D721Med (cell line): ENCODE measurements around the gene FBLN2.

Experiments used
- DNase-seq: peaks from one replicate; pipeline ENCODE4 v3.0.0; 2011; ENCODE audit warnings: low spot score; ENCODE audit not compliant: insufficient read length
- FAIRE-seq: peaks from 2 replicates; lab custom pipeline; 2011; peaks lifted over from hg19 to GRCh38; lab: Jason Lieb, UNC
- TF ChIP-seq, protein P1 (sequence below): IDR thresholded peaks from 2 replicates; pipeline ENCODE4 v1.5.1; 2012; ENCODE audit warnings: mild to moderate bottlenecking, control low read depth; ENCODE audit not compliant: insufficient read depth; ENCODE audit errors: missing control alignments

FBLN2 gene

DNA sequence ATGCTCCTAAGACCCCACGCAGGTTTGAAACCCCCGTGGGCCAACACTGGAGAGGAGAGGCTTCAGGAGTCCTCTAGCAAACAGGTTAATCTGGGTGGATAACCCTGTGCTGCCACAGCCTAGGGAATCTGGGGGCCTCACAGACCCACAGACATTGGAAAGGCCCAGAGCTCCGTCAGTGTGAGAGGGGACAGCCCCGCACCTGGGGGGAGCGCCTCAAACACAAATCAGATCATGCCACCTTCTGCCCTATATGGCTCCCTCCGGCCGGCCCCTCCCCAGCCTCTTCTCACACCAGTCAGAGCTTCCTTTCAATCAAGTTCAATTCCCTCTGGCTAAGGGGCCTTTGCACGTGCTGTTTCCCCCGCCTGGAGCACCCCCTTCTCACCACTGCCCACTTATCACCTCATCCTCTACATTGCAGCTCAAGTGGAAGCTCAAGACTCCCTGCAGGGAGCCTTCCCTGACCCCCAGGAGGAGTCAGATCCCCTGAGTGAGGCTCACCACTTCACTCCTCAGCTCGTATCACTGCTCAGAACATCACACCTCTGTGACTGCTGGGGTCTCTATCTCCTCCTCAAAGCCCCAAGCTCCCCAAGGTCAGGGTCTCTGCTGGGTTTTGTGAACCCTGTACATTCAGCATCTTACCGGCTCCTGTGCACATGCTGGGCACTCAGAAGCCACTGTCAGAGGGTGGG lies 24.1 kb downstream of the FBLN2 start:
- no peak for FAIRE-seq

DNA sequence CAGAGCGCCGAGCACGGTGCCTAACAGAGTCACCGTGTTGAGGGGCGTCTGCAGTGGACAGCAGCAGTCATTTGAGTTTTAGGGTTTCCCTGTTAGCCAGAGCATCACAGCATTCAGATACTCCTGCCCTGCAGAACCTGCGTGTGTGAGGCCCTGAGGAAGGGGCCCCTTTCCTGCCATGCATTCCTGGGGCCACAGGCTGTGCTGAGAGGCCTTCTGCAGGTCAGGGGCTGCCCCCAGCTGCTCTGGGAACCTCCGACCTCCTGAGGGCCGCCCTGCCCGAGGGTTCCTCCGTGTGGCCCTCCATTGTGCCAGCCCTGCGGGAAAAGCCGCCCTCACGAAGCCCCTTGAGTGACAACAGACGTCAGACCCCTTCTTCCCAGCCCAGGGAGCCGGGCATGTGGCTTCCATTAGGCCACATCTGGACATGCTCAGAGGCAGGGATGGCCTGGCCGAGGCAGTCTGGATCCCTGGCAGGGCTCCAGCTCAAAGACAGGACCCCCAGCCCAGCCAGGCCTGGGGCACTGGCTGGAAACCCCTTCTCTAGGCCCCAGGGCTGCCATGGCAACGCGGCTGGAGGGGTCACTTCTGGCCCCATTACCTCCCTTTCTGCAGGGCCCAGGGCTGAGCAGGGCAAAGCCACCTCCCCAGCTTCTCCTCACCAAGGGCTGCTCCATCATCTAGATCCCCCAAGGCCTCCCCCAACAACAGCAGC lies 25.3 kb downstream of the FBLN2 start:
- FAIRE-seq (no peak), DNase-seq (no peak)
- TF ChIP-seq, protein P1, sequence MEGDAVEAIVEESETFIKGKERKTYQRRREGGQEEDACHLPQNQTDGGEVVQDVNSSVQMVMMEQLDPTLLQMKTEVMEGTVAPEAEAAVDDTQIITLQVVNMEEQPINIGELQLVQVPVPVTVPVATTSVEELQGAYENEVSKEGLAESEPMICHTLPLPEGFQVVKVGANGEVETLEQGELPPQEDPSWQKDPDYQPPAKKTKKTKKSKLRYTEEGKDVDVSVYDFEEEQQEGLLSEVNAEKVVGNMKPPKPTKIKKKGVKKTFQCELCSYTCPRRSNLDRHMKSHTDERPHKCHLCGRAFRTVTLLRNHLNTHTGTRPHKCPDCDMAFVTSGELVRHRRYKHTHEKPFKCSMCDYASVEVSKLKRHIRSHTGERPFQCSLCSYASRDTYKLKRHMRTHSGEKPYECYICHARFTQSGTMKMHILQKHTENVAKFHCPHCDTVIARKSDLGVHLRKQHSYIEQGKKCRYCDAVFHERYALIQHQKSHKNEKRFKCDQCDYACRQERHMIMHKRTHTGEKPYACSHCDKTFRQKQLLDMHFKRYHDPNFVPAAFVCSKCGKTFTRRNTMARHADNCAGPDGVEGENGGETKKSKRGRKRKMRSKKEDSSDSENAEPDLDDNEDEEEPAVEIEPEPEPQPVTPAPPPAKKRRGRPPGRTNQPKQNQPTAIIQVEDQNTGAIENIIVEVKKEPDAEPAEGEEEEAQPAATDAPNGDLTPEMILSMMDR, result no peak

More for the DNA sequence above, 24.1 kb downstream of the FBLN2 start:
- DNase-seq, result no peak
- TF ChIP-seq, protein P1, result no peak

DNA sequence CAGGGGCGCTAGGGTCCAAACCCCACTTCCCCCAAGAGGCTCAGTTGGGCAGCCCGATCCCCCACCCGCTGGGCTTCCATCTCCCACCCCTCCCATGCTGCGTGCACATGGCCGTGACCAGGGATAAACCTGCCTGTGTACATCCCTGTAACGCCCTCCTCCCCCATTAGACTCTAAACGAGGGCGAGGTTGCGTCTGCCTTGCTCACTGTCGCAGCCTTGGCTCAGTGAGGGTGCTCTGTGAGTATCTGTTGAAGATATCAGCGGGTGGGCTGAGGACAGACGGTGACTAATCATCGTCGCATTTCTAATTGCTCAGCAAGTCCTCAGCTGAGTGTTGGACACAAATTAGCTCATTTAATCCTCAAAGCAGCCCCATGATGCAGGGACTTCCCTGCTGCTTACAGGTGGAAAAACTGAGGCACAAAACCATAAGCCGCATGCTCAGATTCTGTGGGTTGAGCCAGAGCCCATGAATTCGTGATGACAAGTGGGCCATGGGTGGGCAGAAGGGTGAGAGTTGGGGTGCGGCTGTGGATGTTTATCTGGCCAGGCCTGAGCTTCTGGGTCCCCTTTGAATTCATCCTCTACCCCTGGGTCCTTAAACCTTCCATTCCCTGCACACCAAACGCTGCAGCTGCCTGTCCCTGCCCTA lies 26.0 kb downstream of the FBLN2 start:
- FAIRE-seq (no peak), DNase-seq (no peak)
- TF ChIP-seq, protein P1, result no peak

- TF ChIP-seq, protein P1, result no peak
- FAIRE-seq (no peak), DNase-seq (no peak)
Observed at GRCh38 chr3:13575459-13576061, 26.6 kb downstream of the FBLN2 start.

DNA sequence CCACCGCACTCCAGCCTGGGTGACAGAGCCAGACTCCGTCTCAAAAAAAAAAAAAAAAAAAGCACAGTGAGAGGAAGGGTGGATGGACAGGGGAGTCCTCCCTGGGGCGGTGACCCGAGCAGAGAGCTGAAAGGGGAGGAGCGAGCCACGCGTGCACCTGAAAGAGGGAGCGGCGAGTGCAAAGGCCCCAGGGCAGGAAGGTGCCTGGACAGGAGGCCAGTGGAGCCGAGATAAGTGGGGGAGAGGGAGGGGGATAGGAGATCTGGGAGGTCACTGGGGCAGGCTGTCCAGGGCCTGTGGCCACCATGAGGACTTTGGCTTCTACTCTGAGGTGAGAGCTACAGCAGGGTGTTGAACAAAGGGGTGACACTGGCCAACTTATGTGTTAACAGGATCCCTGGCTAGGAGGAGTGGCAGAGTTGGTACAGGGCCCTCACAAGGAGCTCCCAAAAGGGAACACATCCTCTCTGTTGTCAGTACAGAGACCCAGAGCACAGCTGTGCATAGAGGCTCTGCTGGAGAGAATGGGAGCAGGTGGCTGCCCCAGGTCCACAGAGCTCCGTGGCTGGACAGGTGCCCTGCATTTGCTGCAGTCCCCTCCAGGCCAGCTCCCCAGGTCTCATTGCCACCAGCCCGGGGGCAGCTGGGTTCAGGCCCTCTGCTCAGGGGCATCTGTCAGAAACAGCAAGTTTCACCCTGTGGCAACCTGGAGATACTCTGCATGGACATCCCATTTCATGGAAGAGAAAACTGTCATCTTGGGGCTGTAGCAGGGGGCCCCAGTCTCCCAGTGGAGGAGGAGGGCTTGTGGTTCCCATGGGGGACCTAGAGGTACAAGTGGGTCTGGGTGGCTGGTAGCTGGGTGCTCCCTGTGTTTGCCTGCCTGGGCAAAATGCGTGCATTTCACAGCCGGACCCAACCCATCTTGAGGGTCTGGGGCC lies 28.5 kb downstream of the FBLN2 start:
- TF ChIP-seq, protein P1, result no peak
- FAIRE-seq, result no peak
- DNase-seq, result no peak

- DNase-seq (no peak), FAIRE-seq (no peak)
- TF ChIP-seq, protein P1, result no peak
Observed at GRCh38 chr3:13578251-13578650, 29.3 kb downstream of the FBLN2 start.
